Measurements from ENCODE around the gene SERPINI1.

- peak; percentile 52 to 57 for TF ChIP-seq POLR2A (IDR thresholded peaks at IDR 0.05)
- TF ChIP-seq, protein P1, sequence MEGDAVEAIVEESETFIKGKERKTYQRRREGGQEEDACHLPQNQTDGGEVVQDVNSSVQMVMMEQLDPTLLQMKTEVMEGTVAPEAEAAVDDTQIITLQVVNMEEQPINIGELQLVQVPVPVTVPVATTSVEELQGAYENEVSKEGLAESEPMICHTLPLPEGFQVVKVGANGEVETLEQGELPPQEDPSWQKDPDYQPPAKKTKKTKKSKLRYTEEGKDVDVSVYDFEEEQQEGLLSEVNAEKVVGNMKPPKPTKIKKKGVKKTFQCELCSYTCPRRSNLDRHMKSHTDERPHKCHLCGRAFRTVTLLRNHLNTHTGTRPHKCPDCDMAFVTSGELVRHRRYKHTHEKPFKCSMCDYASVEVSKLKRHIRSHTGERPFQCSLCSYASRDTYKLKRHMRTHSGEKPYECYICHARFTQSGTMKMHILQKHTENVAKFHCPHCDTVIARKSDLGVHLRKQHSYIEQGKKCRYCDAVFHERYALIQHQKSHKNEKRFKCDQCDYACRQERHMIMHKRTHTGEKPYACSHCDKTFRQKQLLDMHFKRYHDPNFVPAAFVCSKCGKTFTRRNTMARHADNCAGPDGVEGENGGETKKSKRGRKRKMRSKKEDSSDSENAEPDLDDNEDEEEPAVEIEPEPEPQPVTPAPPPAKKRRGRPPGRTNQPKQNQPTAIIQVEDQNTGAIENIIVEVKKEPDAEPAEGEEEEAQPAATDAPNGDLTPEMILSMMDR (IDR thresholded peaks at IDR 0.05 in 4 of 5, conservative IDR thresholded peaks at IDR 0.05 in 1 of 5), result peak in 1 of 5 experiments; percentile 6
These were observed 856 bp upstream of the SERPINI1 start, which contains the start of gene PDCD10 for GRCh38 chr3:167734498-167735232.

All from gastrocnemius medialis (tissue), 4 donors.